ENCODE measurements around the gene FAM180A.

DNA sequence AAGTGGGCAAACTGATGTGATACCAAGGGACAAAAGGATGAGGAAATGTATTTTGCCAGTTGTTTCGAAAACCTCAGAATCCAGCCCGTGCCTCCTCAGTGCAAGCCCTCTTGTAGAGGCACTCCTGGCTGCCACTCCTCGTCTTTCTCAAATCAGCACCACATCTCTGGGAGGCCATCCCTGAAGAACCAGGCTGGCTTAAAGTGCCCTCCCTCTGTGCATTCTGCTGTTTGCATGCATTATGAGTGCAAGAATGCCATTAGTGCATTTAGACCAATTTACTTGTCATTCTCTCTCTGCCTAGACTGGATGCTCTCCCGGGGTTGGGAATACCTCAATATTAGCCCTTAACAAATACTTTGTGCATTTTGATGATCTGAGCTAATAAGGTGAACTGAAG is 19.9 kb upstream of the FAM180A start:
- TF ChIP-seq POLR2A (IDR thresholded peaks at IDR 0.05) = no peak
- TF ChIP-seq, protein P1, sequence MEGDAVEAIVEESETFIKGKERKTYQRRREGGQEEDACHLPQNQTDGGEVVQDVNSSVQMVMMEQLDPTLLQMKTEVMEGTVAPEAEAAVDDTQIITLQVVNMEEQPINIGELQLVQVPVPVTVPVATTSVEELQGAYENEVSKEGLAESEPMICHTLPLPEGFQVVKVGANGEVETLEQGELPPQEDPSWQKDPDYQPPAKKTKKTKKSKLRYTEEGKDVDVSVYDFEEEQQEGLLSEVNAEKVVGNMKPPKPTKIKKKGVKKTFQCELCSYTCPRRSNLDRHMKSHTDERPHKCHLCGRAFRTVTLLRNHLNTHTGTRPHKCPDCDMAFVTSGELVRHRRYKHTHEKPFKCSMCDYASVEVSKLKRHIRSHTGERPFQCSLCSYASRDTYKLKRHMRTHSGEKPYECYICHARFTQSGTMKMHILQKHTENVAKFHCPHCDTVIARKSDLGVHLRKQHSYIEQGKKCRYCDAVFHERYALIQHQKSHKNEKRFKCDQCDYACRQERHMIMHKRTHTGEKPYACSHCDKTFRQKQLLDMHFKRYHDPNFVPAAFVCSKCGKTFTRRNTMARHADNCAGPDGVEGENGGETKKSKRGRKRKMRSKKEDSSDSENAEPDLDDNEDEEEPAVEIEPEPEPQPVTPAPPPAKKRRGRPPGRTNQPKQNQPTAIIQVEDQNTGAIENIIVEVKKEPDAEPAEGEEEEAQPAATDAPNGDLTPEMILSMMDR (IDR thresholded peaks at IDR 0.05 in 8 of 11, conservative IDR thresholded peaks at IDR 0.05 in 3 of 11) = no peak

Measured in spleen (tissue), 7 donors.